ENCODE measurements around the gene ADAM11. TPM values are rescaled to one million over a fixed set of nuclear protein-coding genes. Genes with fewer than 3 reads are reported as not detected.

Gene ADAM11
- polyA plus RNA-seq, 10 donors: 1.4 to 3.6 (median 1.7) TPM

DNA sequence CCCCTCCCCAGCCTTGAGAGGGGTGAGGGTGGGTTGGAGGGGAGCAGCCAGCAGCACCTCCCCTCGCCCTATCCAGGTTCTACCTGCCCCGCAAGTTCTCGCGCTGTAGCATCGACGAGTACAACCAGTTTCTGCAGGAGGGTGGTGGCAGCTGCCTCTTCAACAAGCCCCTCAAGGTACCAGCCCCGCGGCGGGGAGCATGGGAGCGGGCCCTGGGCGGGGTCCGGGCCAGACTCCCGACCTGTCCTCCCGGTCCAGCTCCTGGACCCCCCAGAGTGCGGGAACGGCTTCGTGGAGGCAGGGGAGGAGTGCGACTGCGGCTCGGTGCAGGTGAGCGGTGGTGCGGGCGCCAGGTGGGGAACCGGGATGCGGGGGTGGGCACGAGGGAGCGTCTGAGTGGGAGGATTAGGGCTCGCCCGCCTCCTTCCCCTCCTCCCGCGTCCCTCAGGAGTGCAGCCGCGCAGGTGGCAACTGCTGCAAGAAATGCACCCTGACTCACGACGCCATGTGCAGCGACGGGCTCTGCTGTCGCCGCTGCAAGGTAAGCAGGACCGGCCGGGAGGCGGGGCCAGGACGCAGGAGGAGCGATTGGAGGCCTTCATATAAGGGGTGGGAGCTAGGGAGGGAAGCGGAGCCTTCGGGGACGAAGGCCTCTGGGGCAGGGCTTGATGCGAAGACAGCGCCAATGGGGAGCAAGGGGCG, 16.5 kb downstream of the ADAM11 start:
- peak; percentile 96 to 98 (median 96) for DNase-seq

DNA sequence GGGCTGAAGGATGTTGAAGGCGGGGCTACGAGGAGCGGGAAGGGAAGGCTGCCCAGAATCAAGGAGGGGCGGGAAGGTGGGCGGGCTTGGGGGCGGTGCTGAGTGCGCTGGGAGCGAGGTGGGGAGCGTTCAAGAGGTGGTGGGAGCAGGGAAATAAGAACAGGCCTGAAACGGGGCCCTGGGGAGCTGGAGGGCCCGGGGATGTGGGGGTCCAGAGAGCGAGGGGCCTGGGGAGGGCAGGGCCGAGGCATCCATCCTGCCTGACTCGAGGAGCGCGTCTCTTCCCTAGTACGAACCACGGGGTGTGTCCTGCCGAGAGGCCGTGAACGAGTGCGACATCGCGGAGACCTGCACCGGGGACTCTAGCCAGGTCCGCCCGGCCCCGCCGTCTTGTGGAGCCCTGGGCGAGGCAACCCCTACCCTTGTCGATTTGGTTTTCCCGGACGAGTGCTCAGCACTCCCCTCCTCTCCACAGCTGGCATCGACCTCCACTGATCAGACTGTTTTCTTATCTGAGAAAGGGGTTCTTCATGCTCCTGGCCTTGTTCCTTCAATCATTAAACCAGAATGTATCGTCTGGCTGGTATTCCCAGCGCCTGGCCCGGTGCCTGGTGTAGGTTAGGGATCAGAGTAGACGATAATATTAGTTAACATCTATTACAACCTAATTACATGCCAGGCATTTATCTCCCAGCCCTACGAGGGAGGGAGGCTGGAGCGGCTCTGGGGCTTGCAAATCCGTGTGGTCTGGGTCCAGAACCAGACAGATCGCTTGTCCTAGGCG, 17.2 kb downstream of the ADAM11 start:
- DNase-seq: no peak

DNA sequence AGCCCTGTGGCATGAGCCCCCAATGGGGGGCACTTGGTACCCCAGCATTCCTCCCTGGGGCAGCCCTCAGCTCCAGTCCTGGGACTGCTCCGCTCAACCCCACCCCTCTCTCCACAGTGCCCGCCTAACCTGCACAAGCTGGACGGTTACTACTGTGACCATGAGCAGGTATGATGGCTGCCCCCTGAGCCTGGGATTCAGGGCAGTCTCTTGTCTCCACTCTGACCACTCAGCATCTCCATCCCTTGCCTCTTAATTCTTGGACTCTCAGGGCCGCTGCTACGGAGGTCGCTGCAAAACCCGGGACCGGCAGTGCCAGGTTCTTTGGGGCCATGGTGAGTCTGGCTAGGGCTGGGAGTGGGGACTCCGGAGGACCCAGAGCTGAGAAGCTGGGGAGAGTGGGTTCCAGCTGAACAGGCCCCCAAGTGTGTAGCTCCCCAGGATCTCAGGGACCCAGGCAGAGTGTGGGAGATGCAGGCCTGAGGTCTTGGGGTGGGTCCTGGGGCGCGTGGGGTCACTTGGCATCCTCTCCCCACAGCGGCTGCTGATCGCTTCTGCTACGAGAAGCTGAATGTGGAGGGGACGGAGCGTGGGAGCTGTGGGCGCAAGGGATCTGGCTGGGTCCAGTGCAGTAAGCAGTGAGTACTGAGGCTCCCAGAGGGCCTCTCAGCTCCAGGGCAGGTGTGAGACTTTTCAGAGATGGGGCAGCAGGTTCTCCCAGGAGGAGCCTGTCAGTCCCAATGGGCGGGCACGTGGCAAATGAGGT, 18.0 kb downstream of the ADAM11 start:
- DNase-seq: peak in 1 of 3 donors; percentile 5

DNA sequence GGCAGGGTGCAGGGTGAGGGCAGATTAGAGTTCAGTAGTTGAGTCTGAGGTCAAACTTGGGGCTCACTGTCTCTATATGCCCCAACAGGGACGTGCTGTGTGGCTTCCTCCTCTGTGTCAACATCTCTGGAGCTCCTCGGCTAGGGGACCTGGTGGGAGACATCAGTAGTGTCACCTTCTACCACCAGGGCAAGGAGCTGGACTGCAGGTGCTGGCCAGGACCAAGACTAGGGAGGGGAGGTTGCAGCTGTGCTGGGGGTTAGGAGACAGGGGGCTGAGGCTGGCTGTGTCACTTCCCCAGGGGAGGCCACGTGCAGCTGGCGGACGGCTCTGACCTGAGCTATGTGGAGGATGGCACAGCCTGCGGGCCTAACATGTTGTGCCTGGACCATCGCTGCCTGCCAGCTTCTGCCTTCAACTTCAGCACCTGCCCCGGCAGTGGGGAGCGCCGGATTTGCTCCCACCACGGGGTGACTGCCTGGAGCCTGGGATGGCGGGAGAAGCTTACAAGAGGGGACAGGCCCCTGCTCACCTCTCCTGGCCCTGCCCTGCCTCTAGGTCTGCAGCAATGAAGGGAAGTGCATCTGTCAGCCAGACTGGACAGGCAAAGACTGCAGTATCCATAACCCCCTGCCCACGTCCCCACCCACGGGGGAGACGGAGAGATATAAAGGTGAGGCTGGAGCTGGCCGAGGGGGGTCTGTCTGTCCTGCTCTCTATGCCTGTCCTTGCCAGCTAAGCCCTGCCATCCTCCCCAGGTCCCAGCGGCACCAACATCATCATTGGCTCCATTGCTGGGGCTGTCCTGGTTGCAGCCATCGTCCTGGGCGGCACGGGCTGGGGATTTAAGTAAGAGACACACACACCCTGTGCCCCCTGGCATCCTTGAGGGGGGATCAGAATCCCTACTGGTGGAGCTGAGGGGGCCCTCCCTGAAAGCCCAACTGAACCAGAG, 18.9 kb downstream of the ADAM11 start:
- DNase-seq: no peak

DNA sequence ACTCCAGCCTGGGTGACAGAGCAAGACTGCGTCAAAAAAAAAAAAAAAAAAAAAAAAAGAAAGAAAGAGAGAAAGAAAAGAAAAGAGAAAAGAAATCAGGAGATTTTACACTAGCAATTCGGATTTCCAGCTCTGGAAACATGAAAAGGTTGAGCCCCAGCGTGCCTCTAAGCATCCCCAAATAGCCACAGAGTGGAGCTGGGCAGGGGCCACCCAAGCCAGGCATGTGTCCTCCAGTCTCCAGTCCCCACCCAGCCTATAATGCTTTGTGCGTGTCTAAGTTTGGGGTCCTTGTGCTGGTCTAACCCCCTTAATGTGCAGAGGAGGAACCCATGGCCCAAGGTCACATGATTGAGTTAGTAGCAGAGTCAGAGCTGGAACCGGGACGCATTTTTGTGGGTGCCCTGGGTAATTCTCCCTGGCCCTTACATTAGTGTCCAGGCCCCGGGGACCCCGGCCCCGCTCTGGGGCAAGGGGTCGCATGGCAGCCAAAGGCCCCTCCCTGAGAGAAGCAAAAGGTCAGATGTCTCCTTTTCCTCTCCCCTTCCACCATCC, 19.9 kb downstream of the ADAM11 start:
- DNase-seq: no peak

DNA sequence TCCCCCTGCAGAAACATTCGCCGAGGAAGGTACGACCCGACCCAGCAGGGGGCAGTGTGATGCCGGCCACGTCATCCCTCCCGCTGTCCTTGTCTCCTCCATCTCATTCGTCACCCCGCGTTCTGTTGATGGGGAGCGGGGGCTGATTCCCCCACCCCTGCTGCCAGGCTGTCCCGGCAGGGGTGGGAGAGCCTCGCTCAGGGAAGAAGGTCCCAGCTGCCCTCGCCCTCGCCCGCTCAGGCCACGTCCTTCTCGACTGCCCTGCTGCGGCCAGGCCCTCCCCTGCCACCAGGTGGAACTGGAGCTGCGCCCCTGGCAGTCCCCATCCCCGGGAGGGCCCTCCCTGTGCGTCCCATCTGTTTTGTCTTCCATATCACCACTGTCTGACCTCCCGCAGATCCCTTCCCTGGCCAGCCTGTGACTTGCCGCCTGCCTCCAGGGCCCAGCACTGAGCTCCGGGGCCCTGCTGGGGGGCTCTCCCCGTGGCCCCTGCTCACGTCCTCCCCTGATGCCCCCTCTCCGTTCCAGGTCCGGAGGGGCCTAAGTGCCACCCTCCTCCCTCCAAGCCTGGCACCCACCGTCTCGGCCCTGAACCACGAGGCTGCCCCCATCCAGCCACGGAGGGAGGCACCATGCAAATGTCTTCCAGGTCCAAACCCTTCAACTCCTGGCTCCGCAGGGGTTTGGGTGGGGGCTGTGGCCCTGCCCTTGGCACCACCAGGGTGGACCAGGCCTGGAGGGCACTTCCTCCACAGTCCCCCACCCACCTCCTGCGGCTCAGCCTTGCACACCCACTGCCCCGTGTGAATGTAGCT, 20.6 kb downstream of the ADAM11 start:
- DNase-seq: peak; percentile 78 to 95 (median 88)

DNA sequence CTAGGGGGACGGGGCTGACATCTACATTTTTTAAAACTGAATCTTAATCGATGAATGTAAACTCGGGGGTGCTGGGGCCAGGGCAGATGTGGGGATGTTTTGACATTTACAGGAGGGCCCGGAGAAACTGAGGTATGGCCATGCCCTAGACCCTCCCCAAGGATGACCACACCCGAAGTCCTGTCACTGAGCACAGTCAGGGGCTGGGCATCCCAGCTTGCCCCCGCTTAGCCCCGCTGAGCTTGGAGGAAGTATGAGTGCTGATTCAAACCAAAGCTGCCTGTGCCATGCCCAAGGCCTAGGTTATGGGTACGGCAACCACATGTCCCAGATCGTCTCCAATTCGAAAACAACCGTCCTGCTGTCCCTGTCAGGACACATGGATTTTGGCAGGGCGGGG, 21.4 kb downstream of the ADAM11 start:
- DNase-seq: no peak

DNA sequence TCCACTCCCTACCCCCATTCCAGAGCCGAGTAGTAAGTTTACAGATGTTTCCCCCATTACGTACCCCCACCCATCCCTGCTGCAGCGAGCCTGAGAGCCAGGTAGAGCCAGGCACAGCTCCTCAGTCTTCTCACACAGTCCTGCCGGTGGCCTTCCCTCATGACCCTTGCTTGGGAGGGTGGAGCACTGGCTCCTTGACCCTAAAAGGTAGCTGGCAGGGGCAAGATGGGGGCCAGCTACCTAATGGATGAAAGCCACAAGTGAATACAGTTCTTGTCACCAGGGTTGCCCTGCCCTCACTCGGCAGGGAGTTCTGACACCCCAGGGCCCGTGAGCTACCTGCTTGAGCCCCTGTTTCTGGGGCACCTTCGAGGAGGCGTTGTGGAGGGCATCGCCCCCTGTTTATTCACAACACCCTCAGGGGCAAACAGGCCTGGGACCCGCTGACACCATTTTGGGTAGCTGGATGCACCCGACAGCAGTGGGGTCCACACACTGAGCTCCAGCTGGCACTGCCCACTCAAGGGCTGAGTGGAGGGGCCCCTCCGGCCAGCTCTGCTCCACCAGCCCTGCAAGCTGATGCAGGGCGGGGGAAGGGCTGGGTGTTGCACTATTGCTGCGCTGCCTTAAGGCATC, 22.2 kb downstream of the ADAM11 start:
- DNase-seq: no peak

DNA sequence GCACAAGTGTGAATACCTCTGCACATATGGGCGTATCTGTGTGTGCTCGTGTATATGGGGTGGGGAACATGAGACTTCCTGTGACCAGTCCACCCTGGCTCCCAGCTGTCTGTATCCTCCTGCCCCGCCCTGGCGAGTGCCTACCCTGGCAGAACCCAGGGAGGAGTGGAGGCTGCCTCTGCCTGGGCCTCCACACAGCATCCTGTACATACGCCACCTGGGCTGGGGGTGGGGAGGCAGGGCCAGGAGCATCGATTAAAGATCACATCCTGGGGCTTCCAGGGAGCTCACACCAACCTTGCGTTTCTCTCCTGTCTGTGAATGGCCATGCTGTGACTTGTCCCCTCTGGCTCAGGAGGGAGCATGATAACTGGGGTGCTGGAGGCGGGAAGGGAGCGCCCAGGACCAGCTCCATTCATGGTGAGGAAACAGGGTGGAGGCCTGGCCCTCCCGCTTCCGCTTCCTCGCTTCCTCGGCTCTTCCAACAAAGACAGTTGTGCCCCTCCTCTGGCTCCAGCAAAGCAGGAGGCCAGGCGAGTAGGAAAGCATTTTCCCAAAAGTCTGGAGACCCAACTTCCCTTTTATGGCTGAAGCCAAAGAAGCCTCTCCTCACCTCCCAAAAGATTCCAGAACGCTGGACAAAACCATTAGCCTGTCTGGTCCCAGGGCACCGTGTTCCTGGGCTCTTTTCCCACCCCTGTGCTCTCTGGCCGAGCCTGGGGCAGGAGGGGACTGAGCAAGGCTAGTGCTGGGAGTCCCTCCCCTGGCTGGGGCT, 22.9 kb downstream of the ADAM11 start:
- peak in 2 of 3 donors; percentile 73 to 82 for DNase-seq

DNA sequence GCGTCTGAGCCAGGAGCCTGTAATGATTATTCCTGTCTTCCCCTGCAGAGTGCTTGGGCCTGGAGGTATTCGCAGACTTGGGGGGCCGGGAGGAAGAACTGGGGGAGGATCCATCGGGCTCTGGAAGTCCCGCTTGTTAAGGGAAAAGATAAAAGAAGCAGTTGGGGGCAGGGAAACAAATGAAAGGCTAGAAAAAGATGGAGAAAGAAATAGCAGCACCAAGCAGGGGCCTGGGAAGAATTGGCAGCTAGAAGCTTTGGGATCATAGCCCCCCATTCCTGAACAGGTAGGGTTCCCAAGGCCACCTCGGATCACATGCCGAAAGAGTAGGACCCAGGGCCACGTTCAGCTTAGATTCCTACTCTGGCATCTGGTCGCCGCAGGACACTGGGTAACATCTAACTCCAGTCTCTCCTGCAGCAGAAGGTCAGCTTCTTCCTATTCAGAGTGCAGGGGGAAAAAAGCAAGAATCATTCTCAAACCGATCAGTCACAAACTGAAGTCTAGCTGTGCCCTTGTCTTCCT, 23.6 kb downstream of the ADAM11 start:
- no peak for DNase-seq

DNA sequence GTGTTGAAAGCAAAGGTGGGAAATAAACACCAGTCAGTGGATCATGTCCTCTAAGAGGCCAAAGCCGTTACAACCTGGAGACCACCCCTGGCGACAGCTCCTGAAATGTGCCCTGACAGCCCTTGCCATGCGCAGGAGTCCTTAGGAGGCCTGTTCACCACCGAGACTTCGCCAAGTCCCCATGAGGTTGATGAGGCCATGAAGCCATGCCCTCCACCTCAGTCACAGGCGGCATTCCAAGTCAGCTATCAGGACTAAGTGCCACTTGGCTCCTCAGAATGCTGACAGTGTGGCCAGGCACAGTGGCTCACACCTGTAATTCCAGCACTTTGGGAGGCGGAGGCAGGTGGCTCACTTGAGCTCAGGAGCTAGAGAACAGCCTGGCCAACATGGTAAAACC, 27.1 kb downstream of the ADAM11 start:
- DNase-seq: no peak

DNA sequence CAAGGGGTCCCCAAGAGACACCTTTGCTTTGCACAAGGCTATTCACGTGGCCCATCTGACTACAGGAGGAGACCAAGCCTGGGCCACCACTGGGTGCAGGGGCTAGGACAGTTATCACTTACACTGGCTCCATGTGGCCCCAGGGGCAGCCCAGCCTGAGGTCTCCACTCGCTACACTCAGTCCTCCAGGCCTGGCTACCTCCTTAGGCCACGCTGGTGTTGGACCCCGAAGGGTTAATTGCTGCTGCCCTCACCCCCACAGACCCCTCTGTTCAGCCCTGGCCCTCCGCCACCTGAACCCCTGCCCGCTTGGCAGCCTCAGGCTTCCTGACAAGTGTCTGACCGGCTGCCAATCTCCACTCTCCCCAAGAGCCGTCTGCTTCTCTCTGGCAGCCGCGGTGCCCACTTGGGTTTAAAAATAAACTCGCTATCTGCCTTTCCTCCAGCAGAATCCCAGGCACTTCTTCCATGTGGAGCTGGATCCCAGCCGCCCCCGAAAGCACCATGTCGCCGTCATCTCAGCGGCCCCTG, 27.8 kb downstream of the ADAM11 start:
- DNase-seq: no peak

DNA sequence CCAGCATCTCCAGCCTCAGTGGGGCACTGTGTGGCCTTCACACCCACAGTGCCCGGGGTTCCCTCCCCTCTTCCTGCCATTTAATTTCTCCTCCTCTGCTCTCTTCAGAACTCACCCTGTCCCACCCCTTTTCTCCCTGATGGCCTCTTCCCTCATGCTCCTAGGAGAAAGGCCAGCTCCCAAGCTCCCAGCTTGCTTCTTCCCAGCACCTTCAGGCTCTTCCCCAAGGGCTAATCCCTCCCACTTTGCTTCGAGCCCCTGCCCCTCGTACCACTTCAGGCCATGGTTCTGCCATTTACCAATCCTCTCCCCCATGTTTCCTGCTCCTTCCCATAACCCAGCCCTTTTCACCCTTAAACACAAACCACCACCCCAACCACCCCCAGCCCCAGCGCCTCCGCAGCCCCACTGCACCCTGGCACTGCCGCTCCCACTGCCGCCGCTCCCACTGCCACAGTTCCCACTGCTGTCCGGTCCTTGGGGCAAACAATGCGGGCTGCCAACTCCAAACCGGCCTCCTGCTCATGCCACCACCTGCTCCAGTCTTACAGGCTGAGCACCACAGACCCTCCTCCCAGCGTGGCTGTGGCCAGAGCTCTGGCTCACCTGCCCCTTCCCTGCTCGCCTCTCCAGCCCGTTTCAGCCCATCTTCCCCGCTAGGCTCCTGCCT, 28.6 kb downstream of the ADAM11 start:
- no peak for DNase-seq

DNA sequence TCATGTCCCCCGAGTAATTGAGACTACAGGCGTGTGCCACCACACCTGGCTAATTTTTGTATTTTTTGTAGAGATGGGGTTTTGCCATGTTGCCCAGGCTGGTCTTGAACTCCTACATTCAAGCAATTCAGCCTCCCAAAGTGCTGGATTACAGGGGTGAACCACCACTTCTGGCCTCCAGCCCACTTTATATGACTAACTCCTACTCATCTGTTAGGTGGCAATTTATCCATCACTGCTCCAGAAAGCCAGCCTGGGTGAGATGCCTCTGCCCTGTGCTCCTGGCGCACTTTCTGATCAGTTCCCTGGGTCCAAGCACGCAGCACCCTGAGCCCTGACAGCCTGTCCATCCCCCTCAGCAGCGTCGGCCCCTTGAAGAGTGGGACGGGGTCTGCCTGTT, 29.4 kb downstream of the ADAM11 start:
- no peak for DNase-seq

DNA sequence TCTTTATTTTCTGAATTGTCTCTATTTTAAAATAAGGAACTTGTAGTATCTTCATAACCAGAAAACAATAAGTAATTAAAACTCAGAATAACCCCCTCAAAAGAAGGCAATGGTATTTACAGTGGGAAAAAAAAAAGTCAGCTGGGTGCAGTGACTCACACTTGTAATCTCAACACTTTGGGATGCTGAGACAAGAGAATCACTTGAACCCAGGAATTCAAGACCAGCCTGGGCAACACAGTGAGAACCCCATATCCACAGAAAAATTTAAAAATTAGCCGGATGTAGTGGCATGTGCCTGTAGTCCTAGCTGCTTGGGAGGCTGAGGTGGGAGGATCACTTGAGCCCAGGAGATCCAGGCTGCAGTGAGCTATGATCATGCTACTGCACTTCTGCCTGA, 33.5 kb downstream of the ADAM11 start:
- DNase-seq: no peak

DNA sequence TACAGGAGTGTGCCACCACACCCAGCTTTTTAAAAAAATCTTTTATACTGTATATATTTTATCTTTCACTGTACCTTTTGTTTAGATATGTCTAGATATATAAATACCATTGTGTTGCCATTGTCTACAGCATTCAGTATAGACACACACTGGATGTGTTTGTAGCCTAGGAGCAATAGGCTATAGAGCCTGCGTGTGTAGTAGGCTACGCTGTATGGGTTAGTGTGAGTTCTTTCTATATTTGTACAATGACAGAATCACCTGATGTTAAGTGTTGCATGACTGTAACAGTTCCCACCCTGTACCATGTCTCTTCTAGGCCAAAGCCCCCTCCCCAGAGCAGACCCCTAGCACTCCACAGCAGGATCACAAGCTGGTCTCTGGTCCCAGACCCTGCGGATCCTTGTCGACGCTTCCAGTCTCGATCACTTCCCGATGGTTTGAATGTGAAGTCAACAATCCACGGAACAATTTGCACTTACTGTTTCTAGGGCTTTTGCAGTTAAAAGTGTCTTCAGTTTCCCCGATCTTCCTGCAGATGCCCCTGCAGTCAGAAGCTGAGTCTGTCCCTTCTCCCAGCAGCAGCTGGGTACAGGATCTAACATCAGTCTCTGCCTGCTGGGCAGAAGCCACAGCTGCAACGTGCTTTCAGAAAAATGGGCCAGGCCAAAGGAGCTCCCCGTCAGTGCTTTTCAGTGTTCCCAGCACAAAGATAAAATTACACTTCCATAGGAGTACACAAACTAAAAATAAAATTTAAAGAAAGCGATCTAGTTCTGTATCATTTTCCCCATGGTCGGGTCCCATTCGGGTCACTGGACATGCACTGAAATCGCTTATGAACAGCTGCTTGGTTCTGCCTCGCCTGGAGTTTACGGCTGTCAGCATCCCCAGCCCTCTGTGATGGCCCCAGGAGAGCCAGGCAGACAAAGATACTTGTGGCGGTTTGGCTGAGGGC, 35.4 kb downstream of the ADAM11 start:
- DNase-seq: peak in 2 of 3 donors; percentile 52 to 78

All from muscle of back (tissue), 11 donors.